DLD1 (cell line): ENCODE measurements around the gene VEGFA.

Source experiments
- in situ Hi-C: cut with HindIII; loops from 2 replicates; pipeline ENCODE4 v1.10.0; 2017; ENCODE audit warnings: low sequenced_read_pairs

Gene VEGFA

DNA sequence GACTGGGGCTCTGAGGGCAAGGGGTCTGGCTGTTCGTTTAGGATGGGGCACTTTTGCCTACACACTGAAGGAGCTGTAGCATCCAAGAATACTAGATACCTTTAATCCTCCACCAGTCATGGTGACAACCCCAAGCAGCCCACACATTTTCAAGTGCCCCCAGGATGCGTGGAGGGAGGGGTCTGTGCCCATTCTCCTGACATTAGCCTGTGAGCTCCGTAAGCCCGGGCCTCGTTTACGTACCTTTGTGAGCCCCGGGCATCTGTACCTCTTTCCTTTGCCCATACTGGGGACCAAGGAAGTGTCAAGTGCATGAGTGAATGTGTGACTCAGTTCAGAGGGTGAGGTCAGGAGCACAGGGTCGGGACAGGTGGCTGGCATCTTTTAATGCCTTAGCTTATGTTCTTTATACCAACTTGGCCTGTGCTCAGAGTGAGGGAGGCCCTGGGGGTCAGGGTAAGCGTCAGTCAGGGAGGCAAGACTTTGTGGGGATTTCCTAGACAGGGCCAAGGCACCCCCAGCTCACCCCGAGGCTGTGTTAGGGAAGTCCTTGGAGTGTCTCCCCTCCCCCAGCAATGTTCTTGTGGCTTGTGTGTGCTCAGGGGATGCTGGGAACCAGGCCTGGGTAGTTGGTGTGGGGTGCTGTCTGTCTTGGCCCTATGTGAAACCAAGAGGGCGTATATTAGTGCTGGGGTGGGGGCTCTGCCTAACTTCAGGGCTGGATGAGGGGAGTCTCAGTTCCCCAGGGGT is 12.9 kb downstream of the VEGFA start:
- in situ Hi-C loops: no loop called here

DNA sequence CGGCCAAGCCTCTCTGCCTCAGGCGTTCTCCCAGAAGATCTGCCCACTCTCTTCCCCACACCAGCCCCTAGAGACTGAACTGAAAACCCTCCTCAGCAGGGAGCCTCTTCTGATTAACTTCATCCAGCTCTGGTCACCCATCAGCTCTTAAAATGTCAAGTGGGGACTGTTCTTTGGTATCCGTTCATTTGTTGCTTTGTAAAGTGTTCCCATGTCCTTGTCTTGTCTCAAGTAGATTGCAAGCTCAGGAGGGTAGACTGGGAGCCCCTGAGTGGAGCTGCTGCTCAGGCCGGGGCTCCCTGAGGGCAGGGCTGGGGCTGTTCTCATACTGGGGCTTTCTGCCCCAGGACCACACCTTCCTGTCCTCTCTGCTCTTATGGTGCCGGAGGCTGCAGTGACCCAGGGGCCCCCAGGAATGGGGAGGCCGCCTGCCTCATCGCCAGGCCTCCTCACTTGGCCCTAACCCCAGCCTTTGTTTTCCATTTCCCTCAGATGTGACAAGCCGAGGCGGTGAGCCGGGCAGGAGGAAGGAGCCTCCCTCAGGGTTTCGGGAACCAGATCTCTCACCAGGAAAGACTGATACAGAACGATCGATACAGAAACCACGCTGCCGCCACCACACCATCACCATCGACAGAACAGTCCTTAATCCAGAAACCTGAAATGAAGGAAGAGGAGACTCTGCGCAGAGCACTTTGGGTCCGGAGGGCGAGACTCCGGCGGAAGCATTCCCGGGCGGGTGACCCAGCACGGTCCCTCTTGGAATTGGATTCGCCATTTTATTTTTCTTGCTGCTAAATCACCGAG is 14.2 kb downstream of the VEGFA start:
- in situ Hi-C loops: no loop called here

DNA sequence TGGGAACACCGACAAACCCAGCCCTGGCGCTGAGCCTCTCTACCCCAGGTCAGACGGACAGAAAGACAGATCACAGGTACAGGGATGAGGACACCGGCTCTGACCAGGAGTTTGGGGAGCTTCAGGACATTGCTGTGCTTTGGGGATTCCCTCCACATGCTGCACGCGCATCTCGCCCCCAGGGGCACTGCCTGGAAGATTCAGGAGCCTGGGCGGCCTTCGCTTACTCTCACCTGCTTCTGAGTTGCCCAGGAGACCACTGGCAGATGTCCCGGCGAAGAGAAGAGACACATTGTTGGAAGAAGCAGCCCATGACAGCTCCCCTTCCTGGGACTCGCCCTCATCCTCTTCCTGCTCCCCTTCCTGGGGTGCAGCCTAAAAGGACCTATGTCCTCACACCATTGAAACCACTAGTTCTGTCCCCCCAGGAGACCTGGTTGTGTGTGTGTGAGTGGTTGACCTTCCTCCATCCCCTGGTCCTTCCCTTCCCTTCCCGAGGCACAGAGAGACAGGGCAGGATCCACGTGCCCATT is 15.3 kb downstream of the VEGFA start:
- in situ Hi-C loops: no loop called here

DNA sequence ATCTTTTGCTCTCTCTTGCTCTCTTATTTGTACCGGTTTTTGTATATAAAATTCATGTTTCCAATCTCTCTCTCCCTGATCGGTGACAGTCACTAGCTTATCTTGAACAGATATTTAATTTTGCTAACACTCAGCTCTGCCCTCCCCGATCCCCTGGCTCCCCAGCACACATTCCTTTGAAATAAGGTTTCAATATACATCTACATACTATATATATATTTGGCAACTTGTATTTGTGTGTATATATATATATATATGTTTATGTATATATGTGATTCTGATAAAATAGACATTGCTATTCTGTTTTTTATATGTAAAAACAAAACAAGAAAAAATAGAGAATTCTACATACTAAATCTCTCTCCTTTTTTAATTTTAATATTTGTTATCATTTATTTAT is 15.9 kb downstream of the VEGFA start:
- in situ Hi-C loops: no loop called here

DNA sequence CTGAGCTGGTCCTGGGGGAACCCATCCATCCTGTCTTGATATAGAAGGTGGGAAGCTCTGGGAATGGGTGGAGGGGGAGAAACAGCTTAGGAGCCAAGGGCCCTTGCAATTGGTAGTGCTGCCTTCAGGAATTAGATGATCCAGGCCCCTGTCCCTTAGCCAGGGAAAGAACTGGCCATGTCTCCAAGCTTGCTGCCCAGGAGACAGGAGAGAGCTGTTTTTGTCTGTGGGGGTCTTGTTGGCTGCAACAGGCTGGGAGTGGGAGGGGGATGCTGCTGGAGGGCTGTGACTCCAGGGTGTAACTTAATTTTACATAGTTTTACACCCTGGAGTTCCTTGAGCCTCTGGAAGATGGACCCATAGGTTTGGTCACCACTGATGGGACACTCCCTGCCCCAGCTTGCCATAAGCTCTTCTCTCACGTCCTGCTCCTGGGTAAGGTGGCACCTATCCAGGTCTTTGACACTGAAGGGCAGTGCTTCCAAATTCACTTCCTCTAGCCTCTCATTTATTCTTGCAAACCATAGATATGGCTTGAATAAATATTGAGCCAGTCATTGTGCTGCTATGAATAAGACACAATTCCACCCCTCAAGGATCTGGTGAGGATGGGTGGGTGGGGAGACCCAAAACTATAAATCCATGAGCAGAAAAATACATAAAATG is 16.8 kb downstream of the VEGFA start:
- in situ Hi-C loops: no loop called here

DNA sequence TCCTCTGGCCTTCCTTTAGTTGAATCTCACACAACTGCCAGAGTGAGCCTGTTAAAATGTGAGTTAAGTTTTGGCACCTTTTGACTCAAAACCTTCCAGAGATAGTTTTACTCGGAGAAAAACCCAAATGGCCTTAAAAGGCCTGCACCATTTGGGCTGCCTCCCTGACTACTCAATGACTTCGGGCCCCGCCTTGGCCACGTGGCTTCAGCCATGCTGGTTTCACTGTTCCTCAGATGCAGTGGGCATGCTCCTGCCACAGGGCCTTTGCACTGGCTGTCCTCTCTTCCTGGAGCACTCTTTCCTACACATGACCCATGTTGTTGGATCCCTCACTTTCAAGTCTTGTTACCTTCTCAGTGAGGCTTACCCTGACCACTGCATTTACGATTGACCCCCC is 18.3 kb downstream of the VEGFA start:
- in situ Hi-C loops: no loop called here

DNA sequence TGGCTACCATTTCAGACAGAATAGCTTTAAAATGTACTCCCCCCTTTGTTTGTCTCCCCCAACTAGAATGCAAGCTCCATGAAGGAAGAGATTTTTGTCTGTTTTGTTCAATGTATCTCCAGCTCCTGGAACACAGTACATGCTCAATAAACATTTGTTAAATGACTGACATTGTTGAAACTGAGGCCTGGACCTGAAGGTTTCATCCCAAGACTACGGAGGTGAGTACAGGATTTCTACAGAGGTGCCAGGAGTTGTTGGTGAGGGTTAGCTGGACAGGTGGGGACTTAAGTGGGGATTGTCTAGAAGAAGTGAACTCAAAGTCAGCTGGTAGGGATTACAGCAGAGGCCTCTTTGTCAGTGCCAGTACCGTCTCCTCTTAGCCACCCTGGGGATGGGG is 19.4 kb downstream of the VEGFA start:
- in situ Hi-C loops: no loop called here

DNA sequence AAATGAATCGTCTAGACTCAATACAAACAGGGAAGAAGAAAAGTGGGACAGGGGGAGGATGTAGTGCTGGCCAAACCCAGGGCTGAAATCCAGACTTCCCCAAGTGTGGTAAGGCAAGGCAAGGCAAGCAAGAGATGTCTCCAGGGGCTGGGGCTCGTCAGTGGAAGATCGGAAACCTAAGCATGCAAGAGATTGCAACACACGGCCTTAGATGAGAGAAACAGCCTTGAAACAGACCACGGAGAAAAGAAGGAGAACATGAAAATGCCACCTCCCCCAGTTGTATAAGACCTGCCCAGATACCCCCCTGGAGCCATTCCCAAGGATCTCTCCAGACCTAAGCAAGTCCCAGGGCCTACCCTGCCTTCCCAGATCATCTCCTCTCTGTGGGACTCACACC is 20.0 kb downstream of the VEGFA start:
- in situ Hi-C loops: no loop called here

DNA sequence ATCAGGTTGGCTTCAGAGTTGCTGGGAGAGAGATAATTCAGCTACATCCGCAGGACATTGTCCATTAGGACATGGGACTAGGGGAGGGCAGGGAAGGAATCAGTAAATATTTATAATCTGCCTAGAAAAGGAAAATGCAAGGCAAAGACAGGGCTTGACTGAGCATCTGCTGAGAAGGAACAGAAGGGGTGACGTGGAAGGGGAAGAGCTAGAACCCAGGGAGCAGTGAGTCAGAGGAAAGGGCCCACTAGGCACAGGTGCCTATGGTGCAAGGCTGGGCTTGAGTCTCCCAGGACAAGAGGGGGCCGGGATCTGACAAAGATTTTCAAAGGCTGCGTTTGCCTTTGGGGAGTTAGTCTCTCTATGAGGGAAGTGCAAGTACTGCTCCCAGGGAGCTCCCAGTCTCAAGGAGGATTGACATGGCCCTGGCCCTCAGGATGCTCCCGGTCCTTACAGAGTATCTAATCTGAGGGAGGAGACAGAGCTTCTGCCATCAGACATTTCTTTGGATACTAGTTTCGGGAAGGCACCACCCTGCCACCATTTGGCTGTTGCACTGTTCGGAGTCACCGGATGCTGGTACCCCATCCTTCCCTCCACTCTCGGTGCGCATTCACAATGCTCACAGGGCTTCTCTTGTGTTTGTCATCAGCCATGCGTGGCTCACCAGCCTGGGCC is 21.9 kb downstream of the VEGFA start:
- in situ Hi-C loops: no loop called here

DNA sequence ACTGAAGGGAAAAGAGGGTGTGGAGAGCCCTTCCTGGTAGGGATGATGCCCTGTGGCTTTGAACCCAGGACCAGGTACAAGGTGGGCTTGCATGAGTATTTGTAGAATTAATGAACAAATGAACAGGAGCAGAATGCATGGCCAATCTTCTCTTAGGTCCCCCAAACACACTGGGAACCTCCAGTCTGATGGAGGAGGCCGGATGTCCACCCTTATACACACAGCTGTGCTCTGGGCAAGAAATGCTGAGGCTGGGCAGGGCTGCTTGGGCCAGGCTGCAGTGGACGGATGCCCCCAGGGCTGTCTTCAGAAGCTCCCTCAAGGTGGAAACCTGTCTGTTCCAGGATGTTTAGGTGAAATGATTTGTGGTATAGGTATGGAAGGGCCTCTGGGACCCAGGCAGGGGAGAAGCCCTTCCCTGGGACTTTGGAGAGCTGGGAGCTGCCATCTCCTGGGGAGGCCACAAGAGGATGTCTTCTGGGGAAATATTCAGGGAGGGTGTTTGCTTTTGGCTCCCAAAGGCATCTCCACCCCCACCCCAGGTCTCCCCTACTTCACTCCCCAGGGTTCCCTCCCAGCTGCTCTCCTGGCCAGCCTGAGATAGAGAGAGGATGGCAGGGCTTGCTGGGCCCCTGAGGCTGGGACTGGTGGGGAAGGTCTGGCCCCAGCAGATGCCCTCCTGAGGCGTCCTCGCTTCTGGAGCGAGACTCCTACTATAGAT is 23.3 kb downstream of the VEGFA start:
- in situ Hi-C loops: no loop called here

DNA sequence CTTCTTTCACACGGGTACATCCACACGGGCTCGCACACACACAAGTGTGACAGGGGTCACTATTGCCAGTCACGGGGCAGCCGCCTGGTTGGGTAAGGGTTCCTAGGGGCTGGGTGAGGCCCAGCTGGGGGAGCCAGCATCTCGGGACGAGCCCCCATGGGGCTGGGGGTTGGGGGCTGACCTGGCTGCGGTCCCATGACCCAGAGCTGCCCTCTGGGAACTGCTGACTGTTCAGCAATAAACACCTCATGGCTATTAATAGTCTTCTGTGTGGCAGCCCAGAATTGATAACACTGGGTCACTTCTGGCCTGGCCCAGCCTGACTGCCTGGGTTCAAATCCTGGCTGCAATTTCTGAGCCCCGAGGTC is 23.8 kb downstream of the VEGFA start:
- in situ Hi-C loops: no loop called here

DNA sequence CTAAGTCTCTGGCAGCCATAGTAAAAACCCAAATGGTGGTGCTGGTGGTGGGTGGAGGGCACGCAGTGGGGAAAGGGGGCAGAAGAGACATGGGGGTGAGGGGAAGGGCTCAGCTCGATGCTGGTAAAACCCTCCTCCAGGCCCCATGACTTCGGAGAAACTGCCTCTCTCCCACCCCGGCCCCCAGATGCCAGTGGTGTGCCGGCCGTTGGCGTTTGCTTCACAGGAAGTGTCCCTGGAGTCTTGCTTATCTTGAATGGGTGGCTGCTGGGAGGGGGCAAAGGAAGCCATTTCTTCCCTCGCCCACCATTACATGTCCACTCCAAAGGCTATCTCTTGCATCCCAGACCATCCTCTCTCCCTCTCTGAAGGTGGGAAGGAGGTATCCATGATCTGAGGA is 25.4 kb downstream of the VEGFA start:
- in situ Hi-C loops: no loop called here

DNA sequence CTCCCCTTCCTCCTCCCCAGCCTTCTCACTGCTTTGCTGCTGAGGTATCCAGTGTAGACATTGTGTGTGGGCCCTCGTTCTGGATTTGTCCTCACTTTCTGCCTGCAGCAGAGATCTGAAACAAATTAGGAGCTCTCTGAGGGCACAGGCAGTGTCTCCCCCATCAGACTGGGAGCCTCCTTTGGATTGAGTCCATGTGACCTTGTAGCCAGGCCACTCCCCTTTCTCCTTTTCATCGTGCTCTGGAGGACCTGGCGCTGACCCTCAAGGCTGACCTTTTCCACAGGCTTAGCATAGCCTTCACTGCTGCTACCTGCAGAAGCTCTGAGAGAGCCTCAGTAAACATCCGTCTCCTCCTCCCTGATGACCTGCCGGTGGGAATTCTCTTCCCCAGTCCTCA is 26.2 kb downstream of the VEGFA start:
- in situ Hi-C loops: no loop called here

DNA sequence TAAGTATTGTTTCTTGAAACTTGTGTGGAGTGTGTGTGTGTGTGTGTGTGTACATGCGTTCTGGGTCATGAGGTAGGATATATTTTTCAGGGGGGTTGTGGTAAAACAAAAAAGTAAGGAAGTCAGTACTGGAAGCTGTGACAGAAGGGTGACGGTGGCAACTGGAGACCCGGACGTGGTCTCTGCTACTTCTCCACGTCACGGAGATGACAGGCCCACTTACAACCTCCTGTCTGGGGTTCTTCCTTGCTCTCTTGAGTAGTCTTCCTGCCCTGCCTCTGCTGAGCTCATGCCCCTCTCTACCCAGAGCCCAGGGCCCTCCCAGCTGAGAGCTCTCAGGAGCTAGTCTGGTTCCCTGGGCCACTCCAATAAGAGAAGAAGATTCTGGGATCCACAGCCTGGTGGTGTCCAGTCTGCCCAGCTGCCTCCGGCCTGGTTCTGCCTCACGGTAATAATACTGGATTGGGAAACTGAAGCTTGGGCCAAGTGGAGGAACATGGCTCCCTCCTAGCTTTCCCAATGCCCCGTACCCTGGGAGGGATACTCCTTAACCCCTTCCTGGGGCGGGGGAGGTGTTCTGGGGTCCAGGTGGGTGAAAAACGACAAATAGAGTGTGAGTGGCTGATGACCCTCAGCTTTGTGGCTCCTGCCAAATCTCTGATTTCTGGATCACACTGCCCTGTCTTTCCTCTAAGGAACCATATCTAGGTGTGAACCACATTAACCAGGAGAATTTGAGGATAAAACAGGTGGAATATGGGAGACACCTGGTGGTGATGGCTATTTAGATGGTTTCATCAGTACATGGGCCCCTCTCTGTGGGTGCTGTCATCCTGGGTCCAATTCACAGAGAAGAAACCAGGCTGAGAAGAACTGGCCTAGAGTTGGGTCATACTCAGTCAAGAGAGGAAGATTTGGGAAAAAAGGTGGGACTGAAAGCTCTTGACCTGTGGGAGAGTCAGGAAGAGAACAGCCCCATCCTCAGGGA is 27.2 kb downstream of the VEGFA start:
- in situ Hi-C loops: no loop called here

DNA sequence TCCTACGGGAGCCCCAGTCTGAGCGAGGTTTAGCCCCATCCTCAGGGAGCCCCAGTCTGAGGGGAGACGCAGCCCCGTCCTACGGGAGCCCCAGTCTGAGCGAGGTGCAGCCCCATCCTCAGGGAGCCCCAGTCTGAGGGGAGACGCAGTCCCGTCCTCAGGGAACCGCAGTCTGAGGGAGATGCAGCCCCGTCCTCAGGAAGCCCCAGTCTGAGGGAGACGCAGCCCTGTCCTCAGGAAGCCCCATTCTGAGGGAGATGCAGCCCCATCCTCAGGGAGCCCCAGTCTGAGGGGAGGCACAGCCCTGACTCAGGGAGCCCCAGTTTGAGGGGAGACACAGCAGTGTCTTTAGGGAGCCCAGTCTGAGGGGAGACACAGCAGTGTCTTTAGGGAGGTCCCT is 27.9 kb downstream of the VEGFA start:
- in situ Hi-C loops: no loop called here

DNA sequence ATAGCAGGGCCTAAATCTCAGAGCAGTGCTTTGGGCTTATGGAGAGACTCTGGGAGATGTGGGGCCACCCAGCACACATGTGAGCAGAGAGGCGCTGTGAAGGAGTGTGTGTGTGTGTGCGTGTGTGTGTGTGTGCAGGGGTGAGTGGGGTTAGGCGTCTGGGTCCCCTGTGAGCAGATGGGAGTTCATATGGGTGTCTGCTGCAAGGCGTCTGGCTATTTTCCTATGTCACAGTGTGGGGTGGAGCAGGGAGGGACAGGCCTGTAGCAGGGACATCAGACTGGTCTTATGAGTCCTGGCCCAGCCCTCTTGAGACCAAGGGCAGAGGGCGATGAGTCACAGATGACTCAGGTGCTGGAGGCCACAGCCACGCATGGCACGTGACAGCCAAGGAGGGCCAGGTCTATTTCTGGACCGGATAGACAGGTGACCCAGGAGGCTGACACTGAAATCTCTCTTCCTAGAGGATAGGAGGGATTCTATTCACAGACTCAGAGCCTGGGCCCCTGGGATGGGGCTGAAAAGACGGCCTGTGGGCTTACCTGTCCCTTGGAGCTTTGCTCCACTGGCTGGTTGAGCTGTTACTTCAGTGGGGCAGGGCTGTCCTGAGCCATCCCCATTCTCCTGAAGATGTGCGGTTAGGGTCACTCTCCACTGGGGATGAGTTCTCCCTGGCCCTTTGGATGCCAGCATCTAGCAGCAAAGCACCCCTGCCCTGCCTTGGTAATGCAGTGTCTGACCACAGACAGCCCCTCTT is 28.9 kb downstream of the VEGFA start:
- in situ Hi-C loops: no loop called here

DNA sequence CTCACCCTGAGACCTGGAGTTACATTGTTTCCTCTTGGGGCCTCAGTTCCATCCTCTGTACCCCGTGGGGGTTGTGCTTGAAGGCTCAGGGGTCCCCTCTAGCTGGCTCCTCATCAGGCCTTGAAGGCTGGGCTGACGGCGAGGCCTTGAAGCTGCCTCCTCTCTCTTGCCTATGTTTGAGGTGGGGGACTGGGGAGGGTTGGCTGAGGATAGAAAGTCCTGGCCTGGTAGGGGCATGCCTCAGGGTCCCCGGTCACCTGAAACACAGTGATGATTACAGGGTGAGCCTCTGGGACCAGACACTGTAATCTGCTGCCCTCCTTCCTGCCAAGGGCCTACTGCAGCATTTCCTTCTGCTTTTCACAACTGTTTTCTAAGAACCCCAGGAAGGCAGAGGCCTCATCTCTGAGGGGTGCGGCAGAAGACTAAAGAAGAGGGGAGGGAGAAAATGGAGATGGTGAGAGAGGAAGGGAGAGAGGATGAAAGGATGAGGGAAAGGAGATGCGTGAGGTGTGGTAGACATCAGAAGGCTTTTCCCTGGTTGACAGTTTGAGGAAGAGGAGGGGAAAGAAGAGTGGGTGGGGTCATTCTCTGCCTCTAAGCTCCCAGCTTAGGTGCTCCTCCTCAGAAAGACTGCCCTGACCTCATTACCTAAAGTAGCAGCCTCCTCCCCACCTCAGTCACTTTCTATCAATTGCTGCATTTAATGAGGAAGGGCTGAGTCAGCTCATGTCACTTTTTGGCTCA is 29.7 kb downstream of the VEGFA start:
- in situ Hi-C loops: no loop called here

DNA sequence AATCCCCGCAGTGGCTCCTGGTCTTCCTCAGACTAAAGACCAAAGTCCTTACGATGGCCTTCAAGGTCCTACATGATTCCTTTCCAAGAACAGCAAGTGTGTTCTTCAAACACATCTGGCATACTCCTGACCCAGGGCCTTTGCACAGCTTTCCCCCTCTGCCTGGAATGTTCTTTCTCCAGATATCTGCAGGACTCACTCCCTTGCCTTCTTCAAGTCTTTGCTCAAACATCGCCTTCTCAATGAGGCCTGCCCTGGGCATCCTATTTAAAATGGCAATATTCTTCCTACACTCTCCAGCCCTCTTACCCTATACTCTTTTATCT is 30.2 kb downstream of the VEGFA start:
- in situ Hi-C loops: no loop called here
